NCI-H1694 (cell line): Measurements from ENCODE around the gene MARCO.
"Not testable (repeated sequence)": the region's sequence is repeated elsewhere in the genome, so short reads cannot be mapped to it uniquely, and the experiment has no call there.

ENCODE experiments used
- DNase-seq: peaks from one replicate; lab custom pipeline; 2025; lab: John Stamatoyannopoulos, UW

Gene MARCO

DNA sequence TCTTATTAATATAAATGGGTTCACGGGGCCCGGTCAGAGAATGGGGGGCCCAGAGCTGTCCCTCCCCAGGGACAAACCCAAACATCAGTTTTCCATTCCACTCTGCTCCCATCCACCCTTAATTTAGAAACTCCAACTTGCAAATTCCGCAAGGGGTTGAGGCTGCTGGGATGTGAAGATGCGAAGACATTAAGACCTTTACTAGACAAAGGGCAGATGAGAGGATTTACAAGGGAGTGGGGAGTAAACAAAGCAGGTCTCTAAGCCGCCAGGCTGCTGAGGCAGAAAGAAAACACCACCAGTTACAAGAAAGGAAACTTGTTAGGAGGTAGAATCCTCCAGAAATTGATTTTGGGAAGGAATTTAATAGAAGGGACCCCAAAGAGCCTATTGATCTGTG, 33.1 kb downstream of the MARCO start:
- no peak for DNase-seq

DNA sequence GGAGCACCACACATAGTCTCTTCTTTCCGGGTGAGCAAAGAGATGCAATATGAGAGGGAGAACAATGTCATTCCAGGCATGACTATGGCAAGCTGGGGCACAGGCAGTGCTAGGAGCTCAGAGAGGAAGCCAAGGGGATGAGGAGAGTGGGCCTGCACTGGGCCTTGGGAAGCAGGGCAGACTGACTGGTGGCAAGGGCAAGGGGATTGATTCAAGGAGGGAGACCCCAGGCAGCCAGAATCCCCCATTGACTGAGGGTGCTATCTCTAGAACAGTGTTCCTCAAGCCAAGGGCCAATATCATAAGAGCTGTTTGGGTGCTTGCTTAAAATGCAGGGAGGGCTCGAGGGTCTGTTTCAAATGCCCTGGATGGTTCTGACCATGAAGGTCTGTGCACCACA, 36.1 kb downstream of the MARCO start:
- no peak for DNase-seq

DNA sequence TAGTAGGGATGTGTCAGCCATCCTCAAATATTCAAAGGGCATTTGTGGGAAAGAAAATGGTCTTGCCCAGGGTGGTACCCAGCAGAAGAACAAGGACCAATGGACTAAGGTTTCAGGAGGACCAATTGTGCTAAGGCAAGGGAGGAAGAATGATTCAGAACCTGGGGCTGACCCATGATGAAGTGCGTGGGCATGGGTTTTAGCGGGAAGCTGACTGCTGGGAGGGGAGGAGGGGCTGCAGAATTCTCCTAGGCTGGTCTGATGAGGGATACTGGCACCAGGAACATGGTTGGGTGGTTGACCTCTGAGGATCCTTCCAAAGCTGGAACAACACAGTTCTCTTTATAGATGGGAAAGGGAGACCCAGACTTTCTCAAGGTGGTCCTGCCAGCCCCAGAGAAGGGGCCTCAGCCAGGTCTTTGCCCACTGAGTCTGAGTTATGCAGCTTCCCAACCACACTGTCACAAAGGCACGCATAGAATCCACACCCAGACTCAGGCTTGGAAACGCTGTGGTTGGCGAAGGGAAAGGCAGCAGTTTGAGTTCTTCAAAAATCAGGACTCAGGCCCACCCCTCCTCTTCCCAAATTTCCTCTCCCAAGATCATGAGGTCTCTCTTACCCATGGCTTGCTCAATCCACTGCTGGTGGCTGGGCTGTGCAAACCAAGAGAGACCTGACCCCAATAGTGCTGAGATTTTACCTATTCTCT, 37.3 kb downstream of the MARCO start:
- no peak for DNase-seq

DNA sequence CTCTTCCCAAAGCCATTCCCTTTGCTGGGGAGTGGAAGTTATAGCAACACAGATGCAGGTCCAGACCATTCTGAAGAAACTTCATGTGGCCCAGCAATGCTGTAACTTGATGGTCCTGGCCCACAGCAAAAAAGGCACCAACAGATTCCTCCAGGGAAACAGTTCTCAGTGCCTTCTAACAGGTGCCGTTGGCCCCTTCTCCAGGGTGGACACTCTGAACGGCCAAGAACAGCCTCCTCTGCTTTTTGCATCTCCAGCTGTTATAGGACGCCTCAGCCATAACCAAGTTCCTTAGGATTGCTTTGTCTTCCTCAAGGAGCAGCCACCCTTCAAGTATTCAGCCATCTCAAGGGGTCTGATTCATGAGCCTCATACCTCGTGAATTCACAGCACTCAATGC, 38.0 kb downstream of the MARCO start:
- DNase-seq, result no peak

DNA sequence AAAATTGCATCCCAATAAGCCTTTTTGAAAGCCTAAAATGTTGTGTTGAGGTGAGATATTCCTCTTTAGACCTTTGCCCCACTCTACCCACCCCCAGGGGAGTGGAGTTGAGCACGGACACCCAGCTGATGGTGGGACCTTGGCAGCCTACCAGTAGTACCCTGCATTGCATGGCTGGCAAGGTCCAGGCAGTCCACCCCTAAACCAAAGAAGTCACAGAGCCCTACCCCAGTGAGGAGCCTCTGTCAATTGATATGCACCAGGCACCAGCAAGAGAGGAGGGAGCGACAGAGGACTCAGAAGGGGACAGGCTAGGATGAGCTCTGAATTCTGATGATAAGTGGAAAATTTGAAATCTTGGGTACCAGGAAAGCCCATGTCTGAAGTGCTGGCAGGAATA, 38.6 kb downstream of the MARCO start:
- no peak for DNase-seq

DNA sequence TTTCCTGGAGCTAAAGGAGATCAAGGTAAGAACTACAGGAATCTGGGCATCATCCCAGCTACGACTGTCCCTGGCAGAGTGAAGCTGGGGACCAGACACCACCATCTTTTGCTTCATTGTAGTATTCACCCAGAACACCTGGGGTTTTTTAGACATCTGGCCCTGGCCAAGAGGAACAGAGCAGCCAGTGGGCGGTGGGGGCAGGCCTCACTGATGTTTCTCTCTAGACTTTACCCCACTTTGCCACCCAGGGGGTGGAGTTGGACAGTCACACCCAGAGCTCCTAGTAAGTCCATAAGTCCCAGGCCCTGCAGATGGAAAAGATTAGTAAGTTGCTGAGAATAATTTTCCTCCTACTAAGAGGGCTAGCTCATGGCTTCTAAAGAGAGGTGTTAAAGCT, 39.6 kb downstream of the MARCO start:
- no peak for DNase-seq

DNA sequence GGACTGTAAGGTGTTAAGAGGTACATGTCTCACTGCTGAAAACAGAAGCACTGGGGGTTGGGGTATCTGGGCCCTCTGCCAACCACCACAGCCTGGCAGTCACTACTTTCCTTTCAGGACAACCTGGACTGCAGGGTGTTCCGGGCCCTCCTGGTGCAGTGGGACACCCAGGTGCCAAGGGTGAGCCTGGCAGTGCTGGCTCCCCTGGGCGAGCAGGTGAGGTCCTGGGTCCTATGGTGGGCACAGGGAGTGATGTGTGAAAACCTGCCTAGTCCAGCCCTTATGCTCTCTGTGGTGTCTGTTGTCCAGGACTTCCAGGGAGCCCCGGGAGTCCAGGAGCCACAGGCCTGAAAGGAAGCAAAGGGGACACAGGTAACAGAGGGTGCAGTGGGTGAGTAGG, 40.0 kb downstream of the MARCO start:
- no peak for DNase-seq

DNA sequence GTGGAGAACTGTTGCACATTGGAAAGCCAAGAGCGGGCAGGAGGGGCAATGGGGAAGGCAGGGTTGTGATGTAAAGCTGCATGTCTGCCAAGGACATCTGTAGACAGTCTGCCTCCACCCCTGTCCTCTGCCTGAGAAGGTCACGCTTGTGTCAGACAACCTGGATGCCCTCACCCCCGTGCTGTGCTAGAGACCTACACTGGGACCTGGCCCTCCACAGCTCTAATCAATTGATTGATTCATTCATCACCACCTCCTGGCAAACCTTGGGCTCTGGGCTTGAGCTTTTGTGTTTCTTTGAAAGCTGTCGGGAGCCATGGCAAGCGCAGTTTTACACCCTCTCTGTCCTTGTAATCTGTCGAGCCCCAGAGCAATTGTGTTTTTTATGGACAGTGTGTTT, 41.1 kb downstream of the MARCO start:
- no peak for DNase-seq

DNA sequence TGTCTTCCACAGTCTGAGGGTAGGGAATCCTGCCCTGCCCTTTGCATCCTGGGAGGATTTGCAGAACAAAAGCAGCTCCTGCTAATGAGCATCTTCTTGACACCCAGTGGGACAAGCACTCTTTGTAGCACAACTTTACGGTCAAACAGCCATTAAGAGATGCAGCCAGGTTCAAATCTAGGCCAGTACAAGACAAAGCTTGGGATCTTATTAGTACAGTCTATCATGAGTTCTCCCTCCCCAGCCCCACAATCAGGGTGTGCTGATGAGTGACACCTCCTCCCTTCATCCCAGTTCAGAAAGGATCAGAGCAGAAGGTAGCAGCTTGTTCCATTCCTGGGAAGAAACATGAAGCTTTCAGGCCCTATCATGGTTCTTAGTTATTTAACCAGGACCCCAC, 41.9 kb downstream of the MARCO start:
- no peak for DNase-seq

DNA sequence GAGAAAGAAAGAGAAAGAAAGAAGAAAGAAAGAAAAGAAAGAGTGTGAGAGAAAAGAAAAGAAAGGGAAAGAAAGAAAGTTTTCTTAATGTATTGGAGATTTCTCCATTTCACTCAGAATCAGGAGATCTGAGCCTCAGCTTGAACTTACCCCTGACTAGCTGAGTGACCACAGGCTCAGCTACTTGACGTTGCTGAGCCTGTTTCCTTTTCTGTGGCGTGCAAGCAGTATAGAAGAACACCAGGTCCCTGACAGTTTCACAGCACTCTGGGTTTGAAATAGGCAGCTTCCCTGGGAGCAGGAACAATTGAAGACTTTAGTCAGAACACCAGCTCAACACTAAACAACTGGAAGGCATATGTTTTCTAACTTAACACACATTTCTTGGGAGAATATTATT, 44.7 kb downstream of the MARCO start:
- no peak for DNase-seq

DNA sequence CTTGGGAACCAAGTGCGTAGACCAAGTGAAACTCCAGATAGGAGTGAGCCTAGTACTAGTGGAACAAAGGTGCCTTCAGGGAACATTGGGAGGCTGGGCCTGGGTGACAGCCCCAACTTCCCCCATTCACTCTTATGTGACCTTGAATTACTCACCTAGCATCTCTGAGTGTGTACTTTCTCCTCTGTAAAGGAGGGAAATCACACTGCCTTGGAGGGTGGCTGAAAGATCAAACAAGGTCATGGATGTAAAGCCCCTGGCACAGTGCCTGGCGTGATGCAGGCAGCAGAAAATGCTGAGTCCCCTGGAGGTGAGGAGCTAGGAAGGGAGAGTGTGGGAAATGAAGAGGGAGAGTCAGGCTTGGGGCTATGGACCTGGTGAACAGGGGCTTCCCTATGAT, 45.9 kb downstream of the MARCO start:
- no peak for DNase-seq

DNA sequence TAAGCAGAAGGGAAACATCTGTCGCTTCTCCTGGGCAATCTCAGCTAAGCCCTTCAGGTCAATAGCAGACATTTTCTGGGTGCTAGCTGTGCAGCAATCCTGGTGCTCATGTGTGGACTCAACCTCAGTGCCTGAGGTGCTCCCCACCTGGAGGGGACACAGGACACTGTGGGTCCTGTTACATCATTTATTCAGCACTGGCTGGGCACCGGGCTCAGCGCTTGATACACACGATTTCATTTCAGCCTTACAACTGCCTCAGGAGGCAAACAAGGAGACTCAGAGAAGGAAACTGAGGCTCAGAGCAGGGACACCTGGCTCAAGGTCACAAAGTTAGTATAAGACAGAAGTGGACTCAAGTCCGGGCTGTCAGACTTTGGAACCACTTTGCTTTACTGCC, 46.7 kb downstream of the MARCO start:
- DNase-seq, result no peak

DNA sequence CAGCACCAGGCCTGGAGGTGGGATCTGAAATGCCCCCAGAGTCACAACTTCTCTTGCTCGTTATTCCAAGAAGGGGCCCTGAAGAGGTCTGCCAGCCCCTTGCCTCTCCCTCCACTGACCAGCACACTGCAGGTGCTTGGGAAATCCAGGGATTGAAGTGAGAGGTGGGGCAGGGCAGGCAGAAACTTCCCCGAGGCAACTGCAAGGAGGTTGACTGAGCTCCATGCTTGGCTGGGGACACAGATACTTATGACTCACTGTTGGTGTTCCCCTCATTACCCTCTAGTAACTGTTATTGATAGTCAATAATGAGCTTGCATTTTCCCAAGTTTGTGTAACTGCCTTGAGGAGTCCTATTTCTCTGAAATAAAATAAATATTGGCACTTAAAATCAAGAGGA, 47.5 kb downstream of the MARCO start:
- no peak for DNase-seq

DNA sequence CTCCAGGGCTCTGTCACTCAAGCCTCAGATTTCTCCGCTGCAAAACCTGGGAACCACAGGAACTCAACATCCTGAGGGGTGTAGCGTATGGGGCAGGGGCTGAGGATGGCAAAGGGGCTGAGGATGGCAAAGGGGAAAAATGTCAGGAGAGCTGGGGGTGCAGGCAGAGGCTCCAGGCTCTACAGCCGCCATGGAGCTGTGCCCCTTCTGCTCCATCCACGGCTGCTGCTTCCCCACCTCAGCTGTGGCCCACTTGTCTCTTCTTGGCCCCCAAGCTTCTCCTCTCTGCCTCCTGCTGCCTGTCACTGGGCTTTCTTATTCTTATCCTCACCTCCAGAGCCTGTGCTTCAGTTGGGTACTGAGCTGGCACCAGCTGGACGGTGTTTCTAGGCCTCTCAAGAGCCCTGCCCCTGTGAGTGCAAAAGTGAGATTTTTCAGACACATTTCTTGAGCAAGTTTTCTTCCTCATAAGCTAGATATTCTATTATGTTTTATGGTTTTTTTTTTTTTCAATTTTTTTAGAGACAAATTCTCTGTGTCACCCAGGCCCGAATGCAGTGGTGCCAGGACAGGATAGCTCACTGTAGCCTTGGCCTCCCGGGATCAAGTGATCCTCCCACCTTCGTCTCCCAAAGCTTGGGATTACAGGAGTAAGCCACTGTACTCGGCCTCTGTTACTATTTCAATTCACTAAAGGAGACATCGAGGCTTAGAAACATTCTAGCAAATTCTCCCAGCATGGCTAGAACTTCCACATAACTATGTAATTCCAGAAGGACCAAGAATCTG, 49.0 kb downstream of the MARCO start:
- DNase-seq, result no peak

DNA sequence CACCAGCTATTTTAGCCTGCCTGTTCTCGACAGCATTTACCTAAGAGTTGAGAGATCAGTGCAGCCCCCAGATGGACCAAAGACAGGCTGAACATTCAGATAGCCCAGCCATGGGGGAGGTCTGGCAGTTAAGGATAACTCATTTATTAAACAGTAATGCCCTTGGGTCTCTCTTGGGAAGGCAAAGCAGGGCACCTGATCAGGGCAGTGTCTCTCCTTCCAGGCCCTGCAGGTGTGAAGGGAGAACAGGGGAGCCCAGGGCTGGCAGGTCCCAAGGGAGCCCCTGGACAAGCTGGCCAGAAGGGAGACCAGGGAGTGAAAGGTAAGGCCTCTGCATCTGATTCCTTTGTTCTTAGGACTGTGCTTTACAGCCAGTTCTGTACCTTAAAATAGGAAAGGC, 49.6 kb downstream of the MARCO start:
- no peak for DNase-seq

DNA sequence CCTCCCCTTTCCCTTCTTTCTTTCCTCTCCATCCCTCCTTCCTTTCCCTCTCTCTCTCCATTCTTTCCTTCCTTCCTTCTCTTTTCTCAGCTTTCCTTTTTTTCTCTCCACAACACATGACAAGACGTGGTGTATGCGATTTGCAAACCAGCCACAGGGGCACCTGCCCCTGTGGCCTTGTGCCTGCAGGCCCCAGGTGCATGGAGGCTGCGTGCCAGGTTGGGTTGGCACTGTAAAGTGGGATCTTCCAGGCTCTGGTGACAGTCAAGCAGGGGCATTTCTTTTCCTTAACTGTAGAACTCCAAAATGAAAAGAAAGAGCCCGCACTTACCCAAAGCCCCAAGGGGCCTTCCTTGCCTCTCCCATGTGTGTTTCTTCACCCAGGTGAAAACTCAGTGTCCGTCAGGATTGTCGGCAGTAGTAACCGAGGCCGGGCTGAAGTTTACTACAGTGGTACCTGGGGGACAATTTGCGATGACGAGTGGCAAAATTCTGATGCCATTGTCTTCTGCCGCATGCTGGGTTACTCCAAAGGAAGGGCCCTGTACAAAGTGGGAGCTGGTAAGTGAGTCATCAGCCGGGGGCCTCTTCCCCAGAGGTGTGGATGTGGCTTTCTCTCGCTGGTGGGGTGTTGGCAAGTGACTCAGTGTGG, 50.9 kb downstream of the MARCO start:
- DNase-seq, result no peak

DNA sequence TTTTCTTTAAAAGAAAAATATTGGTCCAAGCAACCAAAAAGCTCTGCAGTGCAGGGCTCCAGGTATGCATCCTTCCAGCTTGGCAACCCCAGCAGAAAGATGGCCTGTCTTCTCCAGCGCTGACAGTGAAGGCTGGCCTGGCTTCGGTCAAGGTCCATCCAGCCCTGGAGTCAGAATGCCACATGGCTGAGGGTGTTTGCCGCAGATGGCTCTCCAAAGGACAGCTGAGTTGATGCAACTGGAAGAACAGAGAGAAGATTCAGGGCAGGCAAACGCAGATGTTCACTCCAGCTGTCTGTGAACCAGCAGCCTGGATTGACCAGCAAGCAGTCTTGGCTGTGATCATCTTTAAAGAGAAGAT, 51.4 kb downstream of the MARCO start:
- DNase-seq, result no peak

DNA sequence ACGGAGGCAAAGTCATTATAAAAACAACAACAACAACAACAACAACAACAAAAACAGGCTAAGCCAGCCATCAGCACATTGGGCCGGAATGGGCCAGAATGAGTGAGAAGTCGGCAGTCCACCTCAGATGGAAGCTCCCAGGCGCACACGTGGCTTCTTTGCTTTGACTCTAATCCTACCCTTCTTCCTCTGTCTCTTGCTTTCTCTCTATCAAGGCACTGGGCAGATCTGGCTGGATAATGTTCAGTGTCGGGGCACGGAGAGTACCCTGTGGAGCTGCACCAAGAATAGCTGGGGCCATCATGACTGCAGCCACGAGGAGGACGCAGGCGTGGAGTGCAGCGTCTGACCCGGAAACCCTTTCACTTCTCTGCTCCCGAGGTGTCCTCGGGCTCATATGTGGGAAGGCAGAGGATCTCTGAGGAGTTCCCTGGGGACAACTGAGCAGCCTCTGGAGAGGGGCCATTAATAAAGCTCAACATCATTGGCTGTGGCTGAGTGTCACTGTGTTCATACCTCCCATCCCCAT, 52.2 kb downstream of the MARCO start:
- no peak for DNase-seq

DNA sequence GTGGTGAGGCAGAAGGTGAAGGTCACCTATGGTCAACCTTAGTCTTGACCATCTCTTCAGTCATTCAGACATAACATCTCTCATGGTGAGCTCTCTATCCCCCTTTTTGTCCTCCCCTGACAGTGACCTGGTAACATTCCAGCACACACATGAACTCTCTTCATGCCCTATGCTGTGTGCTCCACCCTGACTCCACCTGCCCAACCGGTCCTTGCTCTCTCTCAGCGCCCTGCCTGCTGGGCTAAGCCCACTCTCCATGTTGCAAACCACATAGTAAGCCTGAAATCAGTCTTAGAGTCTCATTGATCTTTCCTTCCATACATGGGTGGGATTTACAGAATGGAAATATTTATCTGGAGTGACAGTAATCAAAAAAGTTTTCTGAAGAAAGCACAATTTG, 52.8 kb downstream of the MARCO start:
- DNase-seq, result no peak

DNA sequence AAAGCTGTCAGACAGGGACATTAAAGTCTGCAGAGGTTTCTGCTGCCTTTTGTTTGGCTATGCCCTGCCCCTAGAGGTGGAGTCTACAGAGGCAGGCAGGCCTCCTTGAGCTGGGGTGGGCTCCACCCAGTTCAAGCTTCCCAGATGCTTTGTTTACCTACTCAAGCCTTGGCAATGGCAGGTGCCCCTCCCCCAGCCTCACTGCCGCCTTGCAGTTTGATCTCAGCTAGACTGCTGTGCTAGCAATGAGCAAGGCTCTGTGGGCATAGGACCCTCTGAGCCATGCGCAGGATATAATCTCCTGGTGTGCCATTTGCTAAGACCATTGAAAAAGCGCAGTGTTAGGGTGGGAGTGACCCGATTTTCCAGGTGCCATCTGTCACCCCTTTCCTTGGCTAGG, 61.9 kb downstream of the MARCO start:
- not testable (repeated sequence) for DNase-seq

DNA sequence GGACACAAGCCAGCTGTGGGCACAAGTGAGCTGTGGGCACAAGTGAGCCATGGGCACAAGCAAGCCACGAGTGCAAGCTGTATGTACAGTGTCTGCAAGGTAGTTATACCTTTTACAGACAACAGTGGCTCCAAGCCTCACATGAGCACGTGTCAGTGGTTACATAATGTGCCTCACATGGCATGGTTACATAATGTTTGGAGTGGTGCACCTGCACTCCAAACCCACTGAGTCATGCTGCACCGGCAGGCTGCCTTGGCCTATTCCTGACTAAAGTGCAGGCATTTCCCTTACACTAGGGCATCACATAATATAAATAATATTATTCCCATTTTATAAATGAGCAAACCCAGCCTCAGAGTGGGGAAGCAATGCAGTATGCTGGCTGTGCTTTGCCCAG, 62.6 kb downstream of the MARCO start:
- no peak for DNase-seq

DNA sequence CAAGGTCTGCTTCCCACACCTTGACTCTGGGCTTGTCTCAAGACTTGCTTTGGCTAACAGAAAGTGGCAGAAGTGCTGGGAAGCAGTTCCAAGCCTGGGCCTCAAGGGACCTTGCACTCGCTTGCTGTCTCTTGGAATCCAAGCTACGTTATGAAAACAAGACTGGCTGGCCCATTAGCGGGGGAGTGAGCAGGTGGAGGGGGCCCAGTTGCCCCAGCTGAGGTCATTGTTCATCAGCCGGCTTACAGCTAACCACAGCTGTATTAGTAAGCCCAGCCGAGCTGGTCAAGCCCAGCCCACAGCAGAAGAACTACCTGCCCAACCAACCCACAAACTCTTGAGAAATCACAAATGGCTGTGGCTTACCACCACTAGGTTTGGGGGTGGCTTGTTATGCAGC, 63.1 kb downstream of the MARCO start:
- no peak for DNase-seq

DNA sequence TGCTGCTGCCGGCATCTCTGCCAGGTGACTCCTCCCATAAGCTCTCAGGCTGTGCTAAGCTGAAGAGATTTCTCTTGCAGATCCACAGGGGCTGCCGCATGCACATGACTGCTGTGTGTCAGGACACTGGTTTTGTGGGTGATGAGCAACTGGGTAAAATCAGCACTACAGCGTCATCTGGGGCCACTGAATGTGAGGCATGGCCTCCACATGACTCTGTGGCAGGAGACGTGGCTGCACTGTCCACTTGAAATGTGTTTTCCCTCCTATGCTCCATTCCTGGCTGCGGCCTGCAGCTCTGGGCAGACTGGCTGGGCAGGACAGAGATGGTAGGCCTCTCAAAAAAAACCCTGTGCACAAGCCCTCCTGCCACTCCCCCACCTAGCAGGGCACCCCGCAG, 63.6 kb downstream of the MARCO start:
- DNase-seq, result no peak
